Measurements from ENCODE around the gene TVP23C.
A peak's percentile ranks its signal among the peaks of the same experiment; 100 is the strongest.

The TVP23C gene

GRCh38 chr17:15494821-15495220 lies 68.5 kb downstream of the TVP23C start:
- no peak for DNase-seq

- no peak for DNase-seq
These were observed 69.6 kb downstream of the TVP23C start for GRCh38 chr17:15493693-15494035.

- DNase-seq, result no peak
These were observed 70.2 kb downstream of the TVP23C start for GRCh38 chr17:15492791-15493692.

DNA sequence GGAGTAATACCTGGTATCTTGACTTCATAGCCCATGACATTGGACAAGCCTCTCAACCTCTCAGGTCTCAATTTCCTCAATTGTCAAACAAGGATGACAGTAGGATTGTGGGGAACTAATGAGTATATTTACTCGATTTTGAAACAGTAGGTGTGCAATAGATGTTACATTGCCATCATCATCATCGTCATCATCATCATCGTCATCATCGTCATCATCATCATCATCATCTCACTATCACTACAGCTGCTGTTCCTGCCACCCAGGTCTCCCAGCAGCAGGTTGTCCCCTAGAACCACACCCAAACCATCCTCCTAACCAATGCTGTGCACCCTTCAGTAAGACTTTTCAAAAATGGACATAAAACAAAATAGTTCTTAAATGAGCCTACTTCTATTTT lies 71.1 kb downstream of the TVP23C start:
- no peak for DNase-seq

DNA sequence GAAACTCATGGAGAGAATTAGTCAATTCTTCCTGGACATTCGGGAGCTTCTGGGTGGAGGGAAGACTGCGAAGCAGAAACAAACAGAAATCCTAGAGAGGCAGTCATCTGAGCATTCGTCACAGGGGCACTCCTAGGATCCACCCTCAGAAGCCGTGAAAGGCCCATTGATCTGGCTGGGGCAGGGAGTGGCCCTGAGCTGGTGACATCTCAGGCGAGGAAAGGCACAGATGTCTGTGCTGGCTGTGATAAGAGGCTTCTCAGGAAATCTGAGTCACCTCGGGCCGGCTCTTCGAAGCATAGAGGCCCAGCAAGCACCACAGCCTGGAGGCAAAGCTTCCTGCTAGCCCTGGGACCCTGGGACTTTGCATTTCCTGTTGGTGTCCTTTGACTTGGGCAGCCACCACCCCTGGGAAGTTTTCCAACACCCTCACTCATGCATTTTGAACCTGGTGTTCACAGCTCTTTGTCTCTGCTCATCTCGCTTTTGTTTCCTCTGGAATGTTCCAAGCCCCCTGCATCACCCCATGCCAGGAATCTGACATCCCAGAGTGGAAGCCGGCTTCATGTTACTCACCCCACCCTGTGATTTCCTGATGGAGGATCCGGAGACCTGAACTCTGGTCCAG lies 72.5 kb downstream of the TVP23C start:
- peak; percentile 92 to 94 for DNase-seq

DNA sequence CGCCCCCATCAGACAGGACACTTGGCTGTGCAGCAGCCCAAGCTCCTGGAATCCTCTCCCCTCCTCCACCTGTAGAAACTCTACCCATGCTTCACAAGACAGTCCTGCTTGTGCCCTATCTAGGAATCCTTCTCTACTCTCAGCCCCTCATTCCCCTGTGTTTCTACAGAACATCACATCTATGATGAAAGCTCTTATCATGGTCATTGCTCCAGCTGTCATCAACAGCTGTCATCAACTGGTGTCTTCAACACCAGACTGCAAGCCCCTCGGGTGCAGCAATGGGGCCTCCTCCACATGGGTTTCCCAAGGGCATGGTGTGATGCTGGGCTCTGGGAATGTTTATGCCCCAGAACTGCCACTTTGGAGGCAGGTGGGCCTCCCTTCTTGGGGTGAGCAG lies 74.7 kb downstream of the TVP23C start:
- no peak for DNase-seq

GRCh38 chr17:15485045-15485444 lies 78.2 kb downstream of the TVP23C start:
- no peak for DNase-seq

DNA sequence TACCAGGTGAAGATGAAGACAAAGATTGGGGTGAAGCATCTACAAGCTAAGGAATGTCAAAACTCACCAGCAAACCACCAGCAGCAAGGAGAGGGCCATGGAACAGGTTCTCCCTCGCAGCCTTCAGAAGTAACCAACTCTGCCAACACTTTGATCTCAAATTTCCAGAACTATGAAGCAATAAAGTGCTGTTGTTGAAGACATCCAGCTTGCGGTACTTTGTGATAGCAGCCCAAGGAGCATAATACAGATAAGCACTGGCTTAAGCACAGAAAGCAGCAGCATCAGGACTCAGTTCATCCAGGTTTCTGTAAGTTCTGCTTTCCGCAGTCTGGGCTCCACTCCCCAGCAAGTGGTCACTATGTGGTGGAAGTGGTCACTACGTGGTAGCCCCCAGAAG lies 79.9 kb downstream of the TVP23C start:
- DNase-seq, result no peak

DNA sequence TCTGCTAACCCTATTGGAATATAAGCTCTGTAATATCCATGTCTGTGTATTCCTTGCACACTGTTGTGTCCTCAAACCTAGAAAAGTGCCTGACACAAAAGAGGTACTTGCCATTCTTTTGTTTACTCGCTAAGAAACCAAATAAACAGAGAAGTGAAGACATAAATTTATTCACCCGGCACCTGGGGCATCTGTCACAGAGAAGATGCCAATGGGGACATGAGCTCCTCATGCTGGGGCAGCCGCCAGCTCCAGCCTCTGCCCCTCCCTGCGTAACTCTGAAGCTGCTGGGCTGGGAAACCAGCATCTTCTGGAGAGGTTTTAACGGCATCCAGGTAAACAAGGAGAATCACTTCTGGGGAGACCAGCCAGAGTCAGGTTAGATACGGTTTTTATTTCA lies 80.8 kb downstream of the TVP23C start:
- DNase-seq, result no peak

DNA sequence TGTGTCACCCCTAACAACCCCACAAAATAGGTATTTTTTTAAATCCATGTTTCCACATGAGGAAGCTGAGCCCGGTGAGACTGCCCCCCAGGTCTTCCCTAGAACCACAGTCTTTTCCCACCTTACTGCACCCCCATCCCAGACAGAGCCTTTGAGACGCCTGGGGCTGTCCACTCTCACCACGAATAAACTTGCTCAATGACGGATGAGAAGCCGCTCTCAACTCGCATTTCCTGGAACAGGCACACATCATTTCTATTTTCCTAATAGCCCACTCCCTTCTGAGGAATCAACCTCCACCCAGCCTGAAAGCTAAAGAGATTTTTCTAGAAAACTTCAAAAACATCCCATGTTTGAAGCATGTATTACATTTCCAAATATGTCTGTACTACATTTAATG lies 81.8 kb downstream of the TVP23C start:
- no peak for DNase-seq

- no peak for DNase-seq
These were observed 83.1 kb downstream of the TVP23C start for GRCh38 chr17:15480204-15480603.

GRCh38 chr17:15479703-15480102 lies 83.6 kb downstream of the TVP23C start:
- DNase-seq, result peak in 1 of 2 experiments; percentile 57

DNA sequence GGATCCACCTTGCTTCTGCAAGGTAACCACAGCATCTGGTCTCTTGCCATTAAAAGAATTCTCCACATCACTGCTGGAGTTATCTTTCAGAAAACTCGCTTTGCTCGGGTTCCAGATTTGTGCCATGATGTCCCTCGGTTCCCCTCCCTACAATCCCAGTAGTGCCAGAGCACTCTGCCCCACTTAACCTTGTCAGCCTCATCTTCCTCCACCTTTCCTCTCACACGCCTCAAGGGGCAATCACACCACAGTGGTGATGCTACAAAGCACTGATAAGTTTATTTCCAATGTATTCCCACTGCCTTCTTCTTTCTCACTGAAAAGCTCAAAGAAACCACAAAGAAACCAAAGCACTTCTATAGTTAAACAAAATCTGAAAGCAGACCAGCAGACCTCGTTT lies 84.4 kb downstream of the TVP23C start:
- DNase-seq, result no peak

GRCh38 chr17:15475631-15476354 lies 87.5 kb downstream of the TVP23C start:
- DNase-seq, result peak in 1 of 2 experiments; percentile 16

- no peak for DNase-seq
These were observed 90.4 kb downstream of the TVP23C start for GRCh38 chr17:15472891-15473290.

DNA sequence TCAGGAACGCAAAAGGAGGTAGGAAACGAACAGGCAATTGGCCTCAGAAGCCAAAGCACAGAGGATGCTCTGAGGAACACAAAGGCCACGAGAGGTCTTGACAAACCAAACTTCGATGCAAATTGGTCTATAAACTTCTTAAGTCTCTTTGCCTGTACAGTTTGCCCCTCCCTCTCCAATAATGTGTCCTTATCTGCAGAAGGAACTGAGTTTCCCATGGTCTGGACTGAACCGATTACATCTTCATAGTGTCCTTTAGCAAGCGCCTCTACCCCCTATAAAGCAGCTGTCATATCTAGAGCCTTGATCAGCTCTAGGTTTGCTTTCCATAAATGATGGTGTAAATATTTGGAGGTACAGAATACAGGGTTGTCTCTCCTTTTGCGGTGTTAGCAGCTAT lies 92.7 kb downstream of the TVP23C start:
- no peak for DNase-seq

DNA sequence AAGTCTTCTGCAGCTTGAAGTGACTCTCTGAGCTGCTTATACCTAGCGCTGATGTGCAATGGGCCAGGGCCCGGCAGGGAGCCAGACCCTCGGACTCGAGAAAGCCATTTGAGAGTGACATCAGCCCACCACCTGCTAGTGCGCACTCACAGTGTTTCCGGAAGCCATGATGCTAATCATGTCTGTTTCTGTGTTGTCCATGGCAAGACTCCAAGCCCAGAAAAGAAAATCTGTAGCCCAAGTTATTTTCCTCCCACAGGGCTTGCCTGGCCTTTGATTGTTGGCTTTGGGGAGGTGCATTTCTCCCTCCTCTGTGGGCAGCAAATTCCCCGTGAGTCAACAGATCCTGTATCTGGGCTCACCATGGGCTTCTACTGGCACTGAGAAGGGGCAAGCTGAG lies 94.0 kb downstream of the TVP23C start:
- DNase-seq, result no peak

DNA sequence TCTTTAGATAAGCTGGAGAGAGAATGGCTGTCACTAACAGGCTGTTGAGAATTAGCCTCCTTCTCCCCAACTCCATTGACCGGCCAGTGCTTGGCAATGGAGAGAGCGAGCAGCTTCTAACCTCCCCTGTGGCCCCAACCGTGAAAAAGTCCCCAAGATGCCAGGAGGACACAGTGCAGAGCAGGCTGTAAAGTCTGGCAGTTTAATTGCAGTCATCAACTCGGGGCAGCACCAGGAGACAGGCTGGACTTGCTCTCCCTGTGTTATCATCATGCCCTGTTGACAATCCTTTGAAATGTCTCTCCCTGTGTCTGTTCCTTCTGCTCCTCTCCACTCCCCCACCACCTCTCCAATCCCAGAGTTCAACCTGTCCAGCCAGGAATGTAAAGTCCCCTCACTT lies 95.2 kb downstream of the TVP23C start:
- DNase-seq, result no peak

DNA sequence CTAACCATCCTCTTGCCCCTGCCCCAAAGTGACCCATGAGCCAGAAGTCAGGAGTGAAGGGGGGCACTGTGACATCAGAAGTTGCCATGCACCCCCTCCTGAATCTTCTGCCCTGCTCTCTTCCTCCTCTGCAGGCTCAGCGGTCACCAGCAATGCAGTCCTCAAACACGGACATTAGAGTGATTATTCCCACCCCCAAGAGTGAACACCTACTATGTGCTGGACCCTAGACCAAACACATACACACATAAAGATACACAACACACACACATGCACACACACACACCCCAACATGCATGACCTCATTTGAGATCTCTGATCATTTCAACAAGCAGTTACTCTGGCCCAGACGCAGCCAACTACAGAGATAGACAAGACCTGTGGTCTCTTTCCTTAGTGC lies 95.7 kb downstream of the TVP23C start, which contains the start of gene CDRT4:
CDRT4 (minus strand) TSS at position 30 of the 400 bp plus-strand sequence. CDS start 27,383 bp downstream, outside the sequence.
- DNase-seq, result no peak

GRCh38 chr17:15466131-15466530 lies 97.2 kb downstream of the TVP23C start:
- no peak for DNase-seq

GRCh38 chr17:15465045-15465701 lies 98.1 kb downstream of the TVP23C start:
- DNase-seq, result no peak

GRCh38 chr17:15464231-15464985 lies 98.9 kb downstream of the TVP23C start:
- no peak for DNase-seq

Measured in SW 1271 (cell line).